PC-3 (cell line): ENCODE data around the gene EDAR. TPM values are rescaled to one million over a fixed set of nuclear protein-coding genes. Genes with fewer than 3 reads are reported as not detected.

ENCODE experiments used
- ATAC-seq: fragments of 200-7000 bp; cut with Tn5 transposase; 2 replicates; pipeline ENCODE4 v1.9.1; 2020; ENCODE audit warnings: mild to moderate bottlenecking, moderate library complexity
- BruUV-seq: library from RNA; stranded (reverse); fragments of 400-500 nt; replicated peaks from 2 replicates; lab custom pipeline; 2021; lab: Mats Ljungman, UMichigan
- CTCF ChIA-PET: fragments of 300-600 bp; sonication (Branson Sonifier 250); formaldehyde crosslinking; loops from one replicate; lab custom pipeline; 2022; ENCODE audit warnings: antibody characterized with exemption; lab: Charles Lee
- POLR2A ChIA-PET: fragments of 300-600 bp; sonication (Branson Sonifier 250); formaldehyde crosslinking; loops from one replicate; lab custom pipeline; 2022; ENCODE audit warnings: antibody characterized with exemption; ENCODE audit not compliant: unreplicated experiment; lab: Charles Lee
- DNase-seq: peaks from one replicate; pipeline ENCODE4 v3.0.0-alpha.2; 2015
- H2AFZ ChIP-seq: fragments of 300-600 bp; sonication (generic); 2 replicates; pipeline ENCODE4 v1.6.0; 2016; ENCODE audit warnings: antibody characterized with exemption, low read length
- H3F3A ChIP-seq: fragments of 300-600 bp; sonication (generic); one replicate; pipeline ENCODE4 v1.6.0; 2017; ENCODE audit warnings: antibody characterized with exemption, low read length, control low read depth, mild to moderate bottlenecking; ENCODE audit not compliant: unreplicated experiment
- H3K27ac ChIP-seq: fragments of 300-600 bp; sonication (generic); 2 replicates; pipeline ENCODE4 v1.5.1; 2016; ENCODE audit warnings: mild to moderate bottlenecking, low read length
- H3K27me3 ChIP-seq: fragments of 300-600 bp; sonication (generic); 2 replicates; pipeline ENCODE4 v1.6.1; 2016; ENCODE audit warnings: low read length, mixed read lengths
- H3K36me3 ChIP-seq: fragments of 300-600 bp; sonication (generic); 2 replicates; pipeline ENCODE4 v1.6.1; 2016; ENCODE audit warnings: low read depth, mixed run types, low read length, mixed read lengths
- H3K4me1 ChIP-seq: fragments of 300-600 bp; sonication (generic); 2 replicates; pipeline ENCODE4 v1.5.1; 2016; ENCODE audit warnings: low read length; ENCODE audit not compliant: insufficient read depth
- H3K4me2 ChIP-seq: fragments of 300-600 bp; sonication (generic); 2 replicates; pipeline ENCODE4 v1.6.0; 2016; ENCODE audit warnings: low read length
- H3K4me3 ChIP-seq: fragments of 300-600 bp; sonication (generic); 2 replicates; pipeline ENCODE4 v1.5.1; 2016; ENCODE audit warnings: mild to moderate bottlenecking, low read length, mixed read lengths
- H3K79me2 ChIP-seq: fragments of 300-600 bp; sonication (generic); 2 replicates; pipeline ENCODE4 v1.6.1; 2017; ENCODE audit warnings: low read length, mixed read lengths
- H3K9ac ChIP-seq: fragments of 300-600 bp; sonication (generic); 2 replicates; pipeline ENCODE4 v1.6.0; 2016; ENCODE audit warnings: mild to moderate bottlenecking, low read length
- H3K9me2 ChIP-seq: fragments of 300-600 bp; sonication (generic); replicated peaks from 2 replicates; pipeline ENCODE4 v1.6.1; 2016; ENCODE audit warnings: mixed run types, low read length, mixed read lengths
- H3K9me3 ChIP-seq: fragments of 300-600 bp; sonication (generic); 2 replicates; pipeline ENCODE4 v1.6.1; 2016; ENCODE audit warnings: low read length, mixed read lengths
- H4K20me1 ChIP-seq: fragments of 300-600 bp; sonication (generic); 2 replicates; pipeline ENCODE4 v1.6.1; 2016; ENCODE audit warnings: low read length, mixed read lengths
- EZH2 ChIP-seq: fragments of 300-600 bp; sonication (generic); IDR thresholded peaks from one replicate; pipeline ENCODE4 v1.6.1; 2017; ENCODE audit warnings: antibody characterized with exemption, mild to moderate bottlenecking, low read length; ENCODE audit not compliant: unreplicated experiment
- EZH2phosphoT487 ChIP-seq: fragments of 300-600 bp; sonication (generic); IDR thresholded peaks from 2 replicates; pipeline ENCODE4 v1.6.1; 2018; ENCODE audit warnings: mild to moderate bottlenecking, antibody characterized with exemption, low read length, borderline replicate concordance
- intact Hi-C: fragments of 100-400 bp; cut with micrococcal nuclease; formaldehyde crosslinking; loops from 2 replicates; pipeline ENCODE4 v1.9.0; 2023
- total RNA-seq: library from RNA; depleted of rRNA; stranded (reverse); fragments of >200 nt; gene quantifications from 2 replicates; pipeline ENCODE4 v1.2.3, GENCODE V29; 2014
- TF ChIP-seq, protein P1 (sequence below): fragments of 300-600 bp; sonication (generic); conservative IDR thresholded peaks from 2 replicates; pipeline ENCODE4 v1.5.1; 2017; ENCODE audit warnings: antibody characterized with exemption, low read depth, mild to moderate bottlenecking, low read length

EDAR gene
- total RNA-seq, 1 experiment from 2014 or later = 0.04 TPM

- H3K79me2 ChIP-seq = no peaks in the 10 kb centered on the region
- TF ChIP-seq, protein P1, sequence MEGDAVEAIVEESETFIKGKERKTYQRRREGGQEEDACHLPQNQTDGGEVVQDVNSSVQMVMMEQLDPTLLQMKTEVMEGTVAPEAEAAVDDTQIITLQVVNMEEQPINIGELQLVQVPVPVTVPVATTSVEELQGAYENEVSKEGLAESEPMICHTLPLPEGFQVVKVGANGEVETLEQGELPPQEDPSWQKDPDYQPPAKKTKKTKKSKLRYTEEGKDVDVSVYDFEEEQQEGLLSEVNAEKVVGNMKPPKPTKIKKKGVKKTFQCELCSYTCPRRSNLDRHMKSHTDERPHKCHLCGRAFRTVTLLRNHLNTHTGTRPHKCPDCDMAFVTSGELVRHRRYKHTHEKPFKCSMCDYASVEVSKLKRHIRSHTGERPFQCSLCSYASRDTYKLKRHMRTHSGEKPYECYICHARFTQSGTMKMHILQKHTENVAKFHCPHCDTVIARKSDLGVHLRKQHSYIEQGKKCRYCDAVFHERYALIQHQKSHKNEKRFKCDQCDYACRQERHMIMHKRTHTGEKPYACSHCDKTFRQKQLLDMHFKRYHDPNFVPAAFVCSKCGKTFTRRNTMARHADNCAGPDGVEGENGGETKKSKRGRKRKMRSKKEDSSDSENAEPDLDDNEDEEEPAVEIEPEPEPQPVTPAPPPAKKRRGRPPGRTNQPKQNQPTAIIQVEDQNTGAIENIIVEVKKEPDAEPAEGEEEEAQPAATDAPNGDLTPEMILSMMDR = no peak
- TF ChIP-seq EZH2phosphoT487 (no peak), EZH2 (no peak)
- H3K27me3 ChIP-seq = no peaks in the 10 kb centered on the region
- ChIA-PET POLR2A (no interaction called here), CTCF (no interaction called here)
- H4K20me1 ChIP-seq = no peaks in the 10 kb centered on the region
- H3K27ac ChIP-seq = no peak overlapping the region
- peak overlapping the region; percentile 74; the same call in 1 of the 2 replicates for H2AFZ ChIP-seq
- no peaks in the 10 kb centered on the region for H3K4me1 ChIP-seq
- H3K36me3 ChIP-seq = no peaks in the 10 kb centered on the region
- no peak overlapping the region for H3K9ac ChIP-seq
- peak overlapping the region; percentile 59; the same call in 1 of the 2 replicates for H3K4me3 ChIP-seq
- intact Hi-C loops = no loop called here
- no peaks in the 10 kb centered on the region for H3K9me3 ChIP-seq
- H3K4me2 ChIP-seq = peak overlapping the region; percentile 86
- H3K9me2 ChIP-seq = no peaks in the 10 kb centered on the region
- BruUV-seq = no TSS peak
- no peaks in the 10 kb centered on the region for H3F3A ChIP-seq
- ATAC-seq = no peak
- no peak for DNase-seq
Observed at GRCh38 chr2:109030870-109031475, 42.0 kb upstream of the EDAR start.

GRCh38 chr2:109029490-109030201 is 40.6 kb upstream of the EDAR start:
- Histone ChIP-seq H3K79me2 (no peaks in the 10 kb centered on the region), H3K9me2 (no peaks in the 10 kb centered on the region), H3K9ac (no peak overlapping the region), H3K27me3 (no peaks in the 10 kb centered on the region), H3F3A (no peaks in the 10 kb centered on the region), H4K20me1 (no peaks in the 10 kb centered on the region), H3K4me2 (no peak overlapping the region), H3K27ac (no peak overlapping the region), H3K9me3 (no peaks in the 10 kb centered on the region), H3K4me3 (no peak overlapping the region), H3K36me3 (no peaks in the 10 kb centered on the region), H2AFZ (no peak overlapping the region), H3K4me1 (no peaks in the 10 kb centered on the region)
- ChIA-PET CTCF (no interaction called here), POLR2A (no interaction called here)
- ATAC-seq (no peak), DNase-seq (no peak)
- TF ChIP-seq EZH2 (no peak), EZH2phosphoT487 (no peak)
- TF ChIP-seq, protein P1 = no peak
- no TSS peak for BruUV-seq
- intact Hi-C loops = no loop called here
